Loucy (cell line): Measurements from ENCODE around the gene CBX2.

ENCODE experiments used
- CTCF ChIP-seq: fragments of 200-600 bp; sonication (generic); conservative IDR thresholded peaks from 2 replicates; pipeline ENCODE4 v1.5.1; 2014; ENCODE audit warnings: mild to moderate bottlenecking, antibody characterized with exemption, low read length
- EZH2phosphoT487 ChIP-seq: fragments of 200-600 bp; IDR thresholded peaks from 2 replicates; pipeline ENCODE4 v1.6.1; 2018; ENCODE audit warnings: antibody characterized with exemption, mild to moderate bottlenecking, moderate library complexity, borderline replicate concordance

GRCh38 chr17:79811868-79812352 is 34.0 kb downstream of the CBX2 start:
- TF ChIP-seq CTCF (no peak), EZH2phosphoT487 (no peak)
